Stimulated activated naive CD8-positive, alpha-beta T cell treated with anti-CD3 and anti-CD28 coated beads, Interleukin-15, Interleukin-2, amounts not matched to agents 100 ng/mL and 50 ng/mL, for 24 hours (primary cell): ENCODE measurements around the gene MAP7D2.
"Not testable (repeated sequence)": the region's sequence is repeated elsewhere in the genome, so short reads cannot be mapped to it uniquely, and the experiment has no call there.

Experiments
- H3K27ac Mint-ChIP-seq: one replicate; pipeline ENCODE4 v1.8.0; 2021; ENCODE audit warnings: mild to moderate bottlenecking, mixed read lengths
- H3K27me3 Mint-ChIP-seq: one replicate; pipeline ENCODE4 v1.8.0; 2021; ENCODE audit warnings: mixed read lengths
- H3K36me3 Mint-ChIP-seq: one replicate; pipeline ENCODE4 v1.8.0; 2021; ENCODE audit warnings: low read depth, mixed read lengths
- H3K4me1 Mint-ChIP-seq: one replicate; pipeline ENCODE4 v1.8.0; 2021; ENCODE audit warnings: low read depth, mixed read lengths
- H3K4me3 Mint-ChIP-seq: one replicate; pipeline ENCODE4 v1.8.0; 2021; ENCODE audit warnings: mild to moderate bottlenecking, mixed read lengths
- H3K9me3 Mint-ChIP-seq: one replicate; pipeline ENCODE4 v1.8.0; 2021; ENCODE audit warnings: mixed read lengths

Gene MAP7D2

GRCh38 chrX:20116577-20117240 is at the start of gene MAP7D2:
TSS of gene MAP7D2 (minus strand) at chrX:20116907. CDS start at chrX:20116879, 28 bp downstream.
- Mint-ChIP-seq H3K27me3 (peaks cover 16% of the 10 kb centered on the region), H3K4me3 (peak within 1 kb of the TSS; percentile 45), H3K27ac (no peak within 1 kb of the TSS), H3K36me3 (no peaks in the 10 kb centered on the region), H3K4me1 (peaks cover 3% of the 10 kb centered on the region), H3K9me3 (no peaks in the 10 kb centered on the region)

- H3K27me3 Mint-ChIP-seq, H3K4me3 Mint-ChIP-seq, H3K27ac Mint-ChIP-seq, H3K4me1 Mint-ChIP-seq, H3K9me3 Mint-ChIP-seq: not testable (repeated sequence)
- H3K36me3 Mint-ChIP-seq = peaks cover 38% of the 10 kb centered on the region
Observed at GRCh38 chrX:20162516-20162915, 45.8 kb upstream of the MAP7D2 start.

- Mint-ChIP-seq H3K9me3 (no peaks in the 10 kb centered on the region), H3K27ac (no peak overlapping the region), H3K36me3 (peaks cover 45% of the 10 kb centered on the region), H3K4me1 (no peaks in the 10 kb centered on the region), H3K27me3 (no peaks in the 10 kb centered on the region), H3K4me3 (no peak overlapping the region)
Observed at GRCh38 chrX:20159797-20160385, 43.2 kb upstream of the MAP7D2 start.

GRCh38 chrX:20151689-20152088 is 35.0 kb upstream of the MAP7D2 start:
- no peak overlapping the region for H3K27ac Mint-ChIP-seq
- H3K4me1 Mint-ChIP-seq = peaks cover 12% of the 10 kb centered on the region
- peaks cover 39% of the 10 kb centered on the region for H3K36me3 Mint-ChIP-seq
- no peaks in the 10 kb centered on the region for H3K9me3 Mint-ChIP-seq
- no peaks in the 10 kb centered on the region for H3K27me3 Mint-ChIP-seq
- H3K4me3 Mint-ChIP-seq = no peak overlapping the region

GRCh38 chrX:20149326-20149725 is 32.6 kb upstream of the MAP7D2 start:
- H3K9me3 Mint-ChIP-seq = no peaks in the 10 kb centered on the region
- H3K27ac Mint-ChIP-seq = no peak overlapping the region
- no peak overlapping the region for H3K4me3 Mint-ChIP-seq
- H3K36me3 Mint-ChIP-seq = peaks cover 26% of the 10 kb centered on the region
- H3K27me3 Mint-ChIP-seq = no peaks in the 10 kb centered on the region
- H3K4me1 Mint-ChIP-seq = peaks cover 19% of the 10 kb centered on the region

GRCh38 chrX:20147561-20147960 is 30.9 kb upstream of the MAP7D2 start:
- no peaks in the 10 kb centered on the region for H3K27me3 Mint-ChIP-seq
- H3K27ac Mint-ChIP-seq = no peak overlapping the region
- peaks cover 34% of the 10 kb centered on the region for H3K4me1 Mint-ChIP-seq
- no peaks in the 10 kb centered on the region for H3K9me3 Mint-ChIP-seq
- H3K4me3 Mint-ChIP-seq = no peak overlapping the region
- H3K36me3 Mint-ChIP-seq = peaks cover 20% of the 10 kb centered on the region

- Mint-ChIP-seq H3K27me3 (no peaks in the 10 kb centered on the region), H3K4me3 (no peak overlapping the region), H3K27ac (peak overlapping the region; percentile 56), H3K4me1 (peaks cover 42% of the 10 kb centered on the region), H3K9me3 (no peaks in the 10 kb centered on the region), H3K36me3 (peaks cover 16% of the 10 kb centered on the region)
Observed at GRCh38 chrX:20144491-20144890, 27.8 kb upstream of the MAP7D2 start.

- H3K9me3 Mint-ChIP-seq = no peaks in the 10 kb centered on the region
- H3K27ac Mint-ChIP-seq = no peak overlapping the region
- H3K27me3 Mint-ChIP-seq = no peaks in the 10 kb centered on the region
- no peak overlapping the region for H3K4me3 Mint-ChIP-seq
- H3K4me1 Mint-ChIP-seq = peaks cover 48% of the 10 kb centered on the region
- peaks cover 17% of the 10 kb centered on the region for H3K36me3 Mint-ChIP-seq
Observed at GRCh38 chrX:20143561-20143960, 26.9 kb upstream of the MAP7D2 start.

GRCh38 chrX:20143111-20143510 is 26.4 kb upstream of the MAP7D2 start:
- H3K36me3 Mint-ChIP-seq = peaks cover 17% of the 10 kb centered on the region
- no peaks in the 10 kb centered on the region for H3K9me3 Mint-ChIP-seq
- H3K27me3 Mint-ChIP-seq = no peaks in the 10 kb centered on the region
- peak overlapping the region; percentile 75 for H3K27ac Mint-ChIP-seq
- H3K4me1 Mint-ChIP-seq = peaks cover 47% of the 10 kb centered on the region
- H3K4me3 Mint-ChIP-seq = peak overlapping the region; percentile 71

- H3K36me3 Mint-ChIP-seq = peaks cover 26% of the 10 kb centered on the region
- H3K9me3 Mint-ChIP-seq = no peaks in the 10 kb centered on the region
- H3K27ac Mint-ChIP-seq = peak within 1 kb of the TSS; percentile 79
- H3K4me3 Mint-ChIP-seq = peak within 1 kb of the TSS; percentile 91
- H3K4me1 Mint-ChIP-seq = peaks cover 42% of the 10 kb centered on the region
- H3K27me3 Mint-ChIP-seq = no peaks in the 10 kb centered on the region
Observed at GRCh38 chrX:20141281-20142220, 24.8 kb upstream of the MAP7D2 start, which contains the start of gene EIF1AX. TSS of gene EIF1AX (minus strand) at chrX:20141838. CDS start at chrX:20141640, 198 bp downstream.

- Mint-ChIP-seq H3K27ac (peak overlapping the region; percentile 26), H3K4me1 (peaks cover 53% of the 10 kb centered on the region), H3K27me3 (no peaks in the 10 kb centered on the region), H3K36me3 (peaks cover 38% of the 10 kb centered on the region), H3K9me3 (no peaks in the 10 kb centered on the region), H3K4me3 (peak overlapping the region; percentile 91)
Observed at GRCh38 chrX:20140420-20140819, 23.7 kb upstream of the MAP7D2 start.

GRCh38 chrX:20139966-20140365 is 23.3 kb upstream of the MAP7D2 start:
- peak overlapping the region; percentile 91 for H3K4me3 Mint-ChIP-seq
- no peaks in the 10 kb centered on the region for H3K9me3 Mint-ChIP-seq
- no peak overlapping the region for H3K27ac Mint-ChIP-seq

GRCh38 chrX:20135944-20136343 is 19.2 kb upstream of the MAP7D2 start:
- H3K36me3 Mint-ChIP-seq = peaks cover 47% of the 10 kb centered on the region
- no peak overlapping the region for H3K27ac Mint-ChIP-seq
- no peaks in the 10 kb centered on the region for H3K9me3 Mint-ChIP-seq
- H3K27me3 Mint-ChIP-seq = no peaks in the 10 kb centered on the region
- peaks cover 35% of the 10 kb centered on the region for H3K4me1 Mint-ChIP-seq
- peak overlapping the region; percentile 10 for H3K4me3 Mint-ChIP-seq

More at GRCh38 chrX:20139966-20140365, 23.3 kb upstream of the MAP7D2 start:
- H3K27me3 Mint-ChIP-seq = no peaks in the 10 kb centered on the region
- H3K4me1 Mint-ChIP-seq = peaks cover 53% of the 10 kb centered on the region
- H3K36me3 Mint-ChIP-seq = peaks cover 38% of the 10 kb centered on the region

GRCh38 chrX:20132666-20133065 is 16.0 kb upstream of the MAP7D2 start:
- H3K27ac Mint-ChIP-seq = no peak overlapping the region
- no peaks in the 10 kb centered on the region for H3K27me3 Mint-ChIP-seq
- H3K4me1 Mint-ChIP-seq = peaks cover 20% of the 10 kb centered on the region
- H3K4me3 Mint-ChIP-seq = no peak overlapping the region
- no peaks in the 10 kb centered on the region for H3K9me3 Mint-ChIP-seq
- H3K36me3 Mint-ChIP-seq = peaks cover 44% of the 10 kb centered on the region

GRCh38 chrX:20130357-20130756 is 13.7 kb upstream of the MAP7D2 start:
- Mint-ChIP-seq H3K4me1 (peaks cover 4% of the 10 kb centered on the region), H3K27me3 (no peaks in the 10 kb centered on the region), H3K4me3 (no peak overlapping the region), H3K9me3 (no peaks in the 10 kb centered on the region), H3K27ac (no peak overlapping the region), H3K36me3 (peaks cover 24% of the 10 kb centered on the region)
